A549 treated with dexamethasone at 1 μM for 4 hours (cell line): ENCODE results near the gene ADAM22. TPM values are rescaled to one million over a fixed set of nuclear protein-coding genes. Genes with fewer than 3 reads are reported as not detected.

ENCODE experiments used
- total RNA-seq: library from RNA; stranded (reverse); fragments of 200-300 nt; extraction: Qiagen RNA extraction; gene quantifications from 5 replicates; pipeline ENCODE4 v1.2.3, GENCODE V29; 2022

Gene ADAM22
- 0.17 to 0.47 TPM (median 0.32 TPM) in 5 replicates for total RNA-seq

GRCh38 chr7:87933953-87934698 is at the start of gene ADAM22:
ADAM22 (plus strand) TSS chr7:87934251; CDS start chr7:87934466, 215 bp downstream.

GRCh38 chr7:88219781-88220747 is 286.0 kb downstream of the ADAM22 start, which contains the start of gene SRI:
SRI (minus strand) TSS chr7:88220038; CDS start chr7:88220026, 12 bp downstream.

Other genes starting within 250 kb of the ADAM22 start
- 4.4 to 8.5 TPM (median 7.3 TPM) in 5 replicates for gene SLC25A40, start 57.9 kb upstream of the ADAM22 start, total RNA-seq
- gene DBF4, start 57.8 kb upstream of the ADAM22 start, total RNA-seq: 25.9 to 33.5 TPM (median 30.6 TPM) in 5 replicates